Heart left ventricle (tissue), 13 donors: ENCODE results near the gene ANKRD63.

Experiments used
- POLR2A ChIP-seq, 2 donors: fragments of 450-650 bp; IDR thresholded peaks; one replicate each; pipeline ENCODE4 v1.6.1; 2017; ENCODE audit warnings: antibody characterized with exemption in 2 of 2, mild to moderate bottlenecking in 2 of 2, moderate library complexity in 2 of 2
- TF ChIP-seq, protein P1 (sequence below), 12 donors: fragments of 200-600 bp; sonication (generic) in 4 of 12; IDR thresholded peaks; one replicate each; pipeline versions ENCODE4 v1.5.0 to v1.8.0; 2018 to 2022; ENCODE audit warnings: antibody characterized with exemption in 12 of 12, mild to moderate bottlenecking in 5 of 12
- donor health status: ischemic (EF 13 %, LVEDD 7.1; RV severe dilation, severe dysfunction).
- donor health status: DM: no; HTN: yes; CAD: no.
- donor health status: DM: no; HTN: no; CAD: no.
- donor health status: ischemic (EF 25% LVEDD 6.9; RV normal size, moderate dysfunction).
- donor health status: ischemic (EF 25% LVEDD 5.7; RV mildly dilated, moderate dysfunction).
- donor health status: ischemic (EF 35%, LVEDD 5.7; RV mildly dilated, moderate dysfunction).
- donor health status: nonischemic (EF 11% LVEDD 7.7; RV severe dilation, severe dysfunction).
- donor health status: DM: yes; HTN: yes; CAD: no.
- donor health status: PGD.
- donor health status: ischemic (EF 29% LVEDD 5.4; RV normal size, mild dysfunction).
- donor health status: nonischemic (EF 23%, LVEDD 6.1; RV moderate dilation, normal function).

DNA sequence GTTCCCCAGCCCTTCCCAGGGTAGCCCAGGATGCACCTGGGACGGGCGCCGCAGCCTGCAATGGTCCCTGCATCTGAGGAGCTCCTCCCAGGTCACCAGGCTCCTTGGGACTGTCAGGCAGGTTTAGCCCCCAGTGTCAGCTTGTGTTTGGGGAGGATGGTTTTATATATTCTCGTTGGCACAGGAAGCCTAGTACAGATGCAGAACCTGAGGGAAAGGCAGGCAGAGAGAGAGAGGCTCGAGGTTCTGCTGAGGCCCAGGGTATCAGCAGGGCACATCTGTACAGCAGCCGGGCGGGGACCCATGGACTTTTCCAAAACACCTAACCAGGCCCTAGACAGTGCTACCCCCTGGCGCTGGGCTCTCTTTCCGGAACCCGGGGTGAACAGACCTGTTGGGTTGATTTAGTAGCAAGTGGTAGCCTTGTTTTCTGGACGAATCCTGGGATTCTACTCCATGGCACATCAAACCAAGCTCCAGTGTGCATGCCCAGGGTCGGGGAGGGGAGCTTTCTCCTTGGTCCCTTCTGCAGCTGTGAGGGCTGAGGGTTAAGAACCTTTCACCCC, 35.4 kb downstream of the ANKRD63 start:
- TF ChIP-seq, protein P1, sequence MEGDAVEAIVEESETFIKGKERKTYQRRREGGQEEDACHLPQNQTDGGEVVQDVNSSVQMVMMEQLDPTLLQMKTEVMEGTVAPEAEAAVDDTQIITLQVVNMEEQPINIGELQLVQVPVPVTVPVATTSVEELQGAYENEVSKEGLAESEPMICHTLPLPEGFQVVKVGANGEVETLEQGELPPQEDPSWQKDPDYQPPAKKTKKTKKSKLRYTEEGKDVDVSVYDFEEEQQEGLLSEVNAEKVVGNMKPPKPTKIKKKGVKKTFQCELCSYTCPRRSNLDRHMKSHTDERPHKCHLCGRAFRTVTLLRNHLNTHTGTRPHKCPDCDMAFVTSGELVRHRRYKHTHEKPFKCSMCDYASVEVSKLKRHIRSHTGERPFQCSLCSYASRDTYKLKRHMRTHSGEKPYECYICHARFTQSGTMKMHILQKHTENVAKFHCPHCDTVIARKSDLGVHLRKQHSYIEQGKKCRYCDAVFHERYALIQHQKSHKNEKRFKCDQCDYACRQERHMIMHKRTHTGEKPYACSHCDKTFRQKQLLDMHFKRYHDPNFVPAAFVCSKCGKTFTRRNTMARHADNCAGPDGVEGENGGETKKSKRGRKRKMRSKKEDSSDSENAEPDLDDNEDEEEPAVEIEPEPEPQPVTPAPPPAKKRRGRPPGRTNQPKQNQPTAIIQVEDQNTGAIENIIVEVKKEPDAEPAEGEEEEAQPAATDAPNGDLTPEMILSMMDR (IDR thresholded peaks at IDR 0.05), result no peak
- TF ChIP-seq POLR2A (IDR thresholded peaks at IDR 0.05), result no peak
